ENCODE results near the gene ACP3. TPM values are rescaled to one million over a fixed set of nuclear protein-coding genes. Genes with fewer than 3 reads are reported as not detected.

Gene ACP3
- total RNA-seq, 1 donor from 2014 or later, result 19.9 TPM

- no peaks in the 10 kb centered on the region for H3K4me1 ChIP-seq
- no peak overlapping the region for H3K4me3 ChIP-seq
- H3K27ac ChIP-seq, result no peak overlapping the region
- ATAC-seq, result peak; percentile 87 to 89
- TF ChIP-seq CTCF (IDR thresholded peaks at IDR 0.05), result peak; percentile 91
- no peaks in the 10 kb centered on the region for H3K9me3 ChIP-seq
- H3K36me3 ChIP-seq, result peaks cover 14% of the 10 kb centered on the region
- DNase-seq, result no peak
- intact Hi-C loops (cut with DNase I), result no loop called here
- H3K27me3 ChIP-seq (ENCODE audit: low read depth), result no peaks in the 10 kb centered on the region
Observed at GRCh38 chr3:132352556-132353143, 35.4 kb downstream of the ACP3 start.

DNA sequence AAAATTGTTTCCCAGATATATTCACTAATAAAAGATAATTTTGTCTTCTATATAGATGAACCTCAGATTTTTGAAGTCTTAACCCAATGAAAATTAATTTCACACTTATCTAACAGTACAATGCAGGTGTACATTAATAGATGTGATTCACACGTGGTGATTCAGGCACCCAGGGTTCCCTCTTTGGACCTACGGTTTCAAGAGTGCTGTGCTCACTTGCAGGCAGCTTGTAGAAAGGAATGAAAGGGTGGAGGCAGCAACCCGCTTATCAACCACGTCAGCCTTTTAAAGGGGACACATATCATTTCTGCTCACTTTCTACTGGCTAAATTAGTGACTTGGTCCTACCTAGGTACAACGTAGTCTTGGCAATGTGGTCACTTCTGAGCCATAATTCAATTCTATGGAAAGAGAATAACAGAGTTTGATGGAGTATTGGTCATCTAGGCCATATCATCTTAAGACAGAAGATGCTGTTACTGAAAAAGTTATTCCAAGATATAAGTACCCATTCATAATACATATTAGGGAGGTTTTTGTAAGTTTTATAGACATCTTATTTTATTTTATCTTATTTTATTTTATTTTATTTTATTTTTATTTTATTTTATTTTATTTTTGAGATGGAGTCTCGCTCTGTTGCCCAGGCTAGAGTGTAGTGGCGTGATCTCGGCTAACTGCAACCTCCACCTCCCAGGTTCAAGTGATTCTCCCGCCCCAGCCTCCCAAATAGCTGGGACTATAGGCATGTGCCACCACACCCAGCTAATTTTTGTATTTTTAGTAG is 37.9 kb downstream of the ACP3 start:
- no peak for TF ChIP-seq CTCF (IDR thresholded peaks at IDR 0.05)
- Histone ChIP-seq H3K4me1 (no peaks in the 10 kb centered on the region), H3K27me3 (ENCODE audit: low read depth) (no peaks in the 10 kb centered on the region), H3K27ac (no peak overlapping the region), H3K36me3 (peaks cover 14% of the 10 kb centered on the region), H3K9me3 (no peaks in the 10 kb centered on the region), H3K4me3 (no peak overlapping the region)
- no peak for DNase-seq
- intact Hi-C loops (cut with DNase I), result no loop called here
- ATAC-seq, result no peak

DNA sequence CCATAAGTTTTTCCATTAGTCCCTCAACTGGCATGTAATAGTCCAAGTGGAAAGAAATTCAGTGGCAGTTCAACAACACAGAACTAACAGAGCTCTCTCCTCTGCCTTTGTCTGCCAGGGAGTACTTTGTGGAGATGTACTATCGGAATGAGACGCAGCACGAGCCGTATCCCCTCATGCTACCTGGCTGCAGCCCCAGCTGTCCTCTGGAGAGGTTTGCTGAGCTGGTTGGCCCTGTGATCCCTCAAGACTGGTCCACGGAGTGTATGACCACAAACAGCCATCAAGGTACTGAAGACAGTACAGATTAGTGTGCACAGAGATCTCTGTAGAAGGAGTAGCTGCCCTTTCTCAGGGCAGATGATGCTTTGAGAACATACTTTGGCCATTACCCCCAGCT is 39.4 kb downstream of the ACP3 start:
- Histone ChIP-seq H3K27ac (no peak overlapping the region), H3K27me3 (ENCODE audit: low read depth) (no peaks in the 10 kb centered on the region), H3K4me1 (no peaks in the 10 kb centered on the region), H3K4me3 (no peak overlapping the region), H3K9me3 (no peaks in the 10 kb centered on the region), H3K36me3 (peaks cover 14% of the 10 kb centered on the region)
- DNase-seq (no peak), ATAC-seq (no peak)
- TF ChIP-seq CTCF (IDR thresholded peaks at IDR 0.05), result no peak
- intact Hi-C loops (cut with DNase I), result no loop called here

GRCh38 chr3:132360717-132361116 is 43.5 kb downstream of the ACP3 start:
- DNase-seq (no peak), ATAC-seq (no peak)
- no peaks in the 10 kb centered on the region for H3K27me3 ChIP-seq (ENCODE audit: low read depth)
- no peak overlapping the region for H3K27ac ChIP-seq
- no peak overlapping the region for H3K4me3 ChIP-seq
- no peak for TF ChIP-seq CTCF (IDR thresholded peaks at IDR 0.05)
- H3K36me3 ChIP-seq, result peaks cover 14% of the 10 kb centered on the region
- intact Hi-C loops (cut with DNase I), result no loop called here
- H3K4me1 ChIP-seq, result no peaks in the 10 kb centered on the region
- H3K9me3 ChIP-seq, result no peaks in the 10 kb centered on the region

DNA sequence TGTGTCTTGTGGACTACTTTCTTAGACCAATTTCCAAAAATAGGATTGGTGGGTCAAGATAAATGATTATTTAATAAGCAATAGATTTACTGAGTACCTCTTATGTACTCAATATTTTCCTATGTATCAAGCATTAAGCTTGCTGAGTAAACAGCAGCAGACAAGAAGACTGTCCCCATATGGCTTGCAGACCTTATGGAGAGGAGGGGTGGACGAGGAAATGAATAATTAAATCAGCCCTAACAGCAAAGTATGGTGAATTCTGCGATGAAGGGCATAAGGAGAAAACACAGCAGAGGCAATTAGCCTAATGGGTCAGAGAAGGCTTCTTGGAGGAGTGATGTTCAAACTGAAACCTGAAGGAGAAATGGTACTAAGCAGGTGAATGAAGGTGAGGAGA is 45.1 kb downstream of the ACP3 start:
- no peak overlapping the region for H3K4me3 ChIP-seq
- TF ChIP-seq CTCF (IDR thresholded peaks at IDR 0.05), result no peak
- no peaks in the 10 kb centered on the region for H3K4me1 ChIP-seq
- H3K36me3 ChIP-seq, result peaks cover 3% of the 10 kb centered on the region
- no peaks in the 10 kb centered on the region for H3K9me3 ChIP-seq
- ATAC-seq (no peak), DNase-seq (no peak)
- intact Hi-C loops (cut with DNase I), result no loop called here
- no peaks in the 10 kb centered on the region for H3K27me3 ChIP-seq (ENCODE audit: low read depth)
- H3K27ac ChIP-seq, result no peak overlapping the region

Measured in lower lobe of right lung (tissue), 2 donors.